Measurements from ENCODE around the gene MLH1. TPM values are rescaled to one million over a fixed set of nuclear protein-coding genes. Genes with fewer than 3 reads are reported as not detected.

The MLH1 gene
- total and polyA plus RNA-seq, 10 of the 15 experiments (the other 5 are each of a cell fraction or from before 2014, with no cell fraction given) = 58.6 to 109 (median 81.4) TPM

GRCh38 chr3:37097776-37098175, 104.5 kb downstream of the MLH1 start:
- ChIA-PET POLR2A (no interaction called here), CTCF (interaction anchor here (1.0 kb wide), 1 partner anchor 34 kb away, joined by 3 read pairs; no protein-coding TSS in a partner anchor), RAD21 (ENCODE audit: unreplicated experiment) (interaction anchor here (0.5 to 0.9 kb wide), 2 partner anchors 26 to 42 kb away, joined by 3 to 4 read pairs; no protein-coding TSS in a partner anchor), SMC1A (ENCODE audit: uncharacterized antibody, unreplicated experiment) (interaction anchor here (1.0 to 2.5 kb wide), 3 partner anchors 9 to 116 kb away, joined by 3 to 6 read pairs (median 3); no protein-coding TSS in a partner anchor)
- Histone ChIP-seq H3K27ac (ENCODE audit: control insufficient read depth, insufficient read depth) (no peak overlapping the region), H3K27me3 (replicated peaks in 1 of 2; ENCODE audit: control insufficient read depth in 2 of 2, insufficient read depth in 2 of 2, low read length in 1 of 2) (no peaks in the 10 kb centered on the region), H3K9ac (ENCODE audit: control insufficient read depth, insufficient read depth, low read length) (no peak overlapping the region), H2AFZ (ENCODE audit: control insufficient read depth, low read depth, low read length) (no peak overlapping the region), H3K4me2 (ENCODE audit: control insufficient read depth, insufficient read depth) (no peak overlapping the region), H3K4me1 (ENCODE audit: control insufficient read depth, insufficient read depth, low read length) (no peaks in the 10 kb centered on the region), H3K79me2 (ENCODE audit: control insufficient read depth, insufficient read depth, low read length) (no peaks in the 10 kb centered on the region), H3K36me3 (ENCODE audit: control insufficient read depth in 2 of 2, insufficient read depth in 2 of 2, low read length in 1 of 2) (no peaks in the 10 kb centered on the region), H3K4me3 (no peak overlapping the region), H3K9me3 (replicated peaks; ENCODE audit: control insufficient read depth, insufficient read depth, low read length) (no peaks in the 10 kb centered on the region), H4K20me1 (ENCODE audit: control insufficient read depth, insufficient read depth) (no peaks in the 10 kb centered on the region)
- no TSS peak for BruUV-seq (replicated peaks)
- DNase-seq (ENCODE audit: low read depth, low spot score) (no peak), ATAC-seq (peak; percentile 59), FAIRE-seq (no peak)
- TF ChIP-seq, protein P1, sequence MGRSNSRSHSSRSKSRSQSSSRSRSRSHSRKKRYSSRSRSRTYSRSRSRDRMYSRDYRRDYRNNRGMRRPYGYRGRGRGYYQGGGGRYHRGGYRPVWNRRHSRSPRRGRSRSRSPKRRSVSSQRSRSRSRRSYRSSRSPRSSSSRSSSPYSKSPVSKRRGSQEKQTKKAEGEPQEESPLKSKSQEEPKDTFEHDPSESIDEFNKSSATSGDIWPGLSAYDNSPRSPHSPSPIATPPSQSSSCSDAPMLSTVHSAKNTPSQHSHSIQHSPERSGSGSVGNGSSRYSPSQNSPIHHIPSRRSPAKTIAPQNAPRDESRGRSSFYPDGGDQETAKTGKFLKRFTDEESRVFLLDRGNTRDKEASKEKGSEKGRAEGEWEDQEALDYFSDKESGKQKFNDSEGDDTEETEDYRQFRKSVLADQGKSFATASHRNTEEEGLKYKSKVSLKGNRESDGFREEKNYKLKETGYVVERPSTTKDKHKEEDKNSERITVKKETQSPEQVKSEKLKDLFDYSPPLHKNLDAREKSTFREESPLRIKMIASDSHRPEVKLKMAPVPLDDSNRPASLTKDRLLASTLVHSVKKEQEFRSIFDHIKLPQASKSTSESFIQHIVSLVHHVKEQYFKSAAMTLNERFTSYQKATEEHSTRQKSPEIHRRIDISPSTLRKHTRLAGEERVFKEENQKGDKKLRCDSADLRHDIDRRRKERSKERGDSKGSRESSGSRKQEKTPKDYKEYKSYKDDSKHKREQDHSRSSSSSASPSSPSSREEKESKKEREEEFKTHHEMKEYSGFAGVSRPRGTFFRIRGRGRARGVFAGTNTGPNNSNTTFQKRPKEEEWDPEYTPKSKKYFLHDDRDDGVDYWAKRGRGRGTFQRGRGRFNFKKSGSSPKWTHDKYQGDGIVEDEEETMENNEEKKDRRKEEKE (IDR thresholded peaks at IDR 0.05) = no peak
- TF ChIP-seq GABPA (IDR thresholded peaks at IDR 0.05; ENCODE audit: low read depth) (no peak), YY1 (IDR thresholded peaks at IDR 0.05; ENCODE audit: low read depth, low read length) (no peak), TBL1XR1 (IDR thresholded peaks at IDR 0.05; ENCODE audit: low read depth, low read length) (no peak), STAT1 (conservative IDR thresholded peaks at IDR 0.05) (no peak)
- TF ChIP-seq, protein P2, sequence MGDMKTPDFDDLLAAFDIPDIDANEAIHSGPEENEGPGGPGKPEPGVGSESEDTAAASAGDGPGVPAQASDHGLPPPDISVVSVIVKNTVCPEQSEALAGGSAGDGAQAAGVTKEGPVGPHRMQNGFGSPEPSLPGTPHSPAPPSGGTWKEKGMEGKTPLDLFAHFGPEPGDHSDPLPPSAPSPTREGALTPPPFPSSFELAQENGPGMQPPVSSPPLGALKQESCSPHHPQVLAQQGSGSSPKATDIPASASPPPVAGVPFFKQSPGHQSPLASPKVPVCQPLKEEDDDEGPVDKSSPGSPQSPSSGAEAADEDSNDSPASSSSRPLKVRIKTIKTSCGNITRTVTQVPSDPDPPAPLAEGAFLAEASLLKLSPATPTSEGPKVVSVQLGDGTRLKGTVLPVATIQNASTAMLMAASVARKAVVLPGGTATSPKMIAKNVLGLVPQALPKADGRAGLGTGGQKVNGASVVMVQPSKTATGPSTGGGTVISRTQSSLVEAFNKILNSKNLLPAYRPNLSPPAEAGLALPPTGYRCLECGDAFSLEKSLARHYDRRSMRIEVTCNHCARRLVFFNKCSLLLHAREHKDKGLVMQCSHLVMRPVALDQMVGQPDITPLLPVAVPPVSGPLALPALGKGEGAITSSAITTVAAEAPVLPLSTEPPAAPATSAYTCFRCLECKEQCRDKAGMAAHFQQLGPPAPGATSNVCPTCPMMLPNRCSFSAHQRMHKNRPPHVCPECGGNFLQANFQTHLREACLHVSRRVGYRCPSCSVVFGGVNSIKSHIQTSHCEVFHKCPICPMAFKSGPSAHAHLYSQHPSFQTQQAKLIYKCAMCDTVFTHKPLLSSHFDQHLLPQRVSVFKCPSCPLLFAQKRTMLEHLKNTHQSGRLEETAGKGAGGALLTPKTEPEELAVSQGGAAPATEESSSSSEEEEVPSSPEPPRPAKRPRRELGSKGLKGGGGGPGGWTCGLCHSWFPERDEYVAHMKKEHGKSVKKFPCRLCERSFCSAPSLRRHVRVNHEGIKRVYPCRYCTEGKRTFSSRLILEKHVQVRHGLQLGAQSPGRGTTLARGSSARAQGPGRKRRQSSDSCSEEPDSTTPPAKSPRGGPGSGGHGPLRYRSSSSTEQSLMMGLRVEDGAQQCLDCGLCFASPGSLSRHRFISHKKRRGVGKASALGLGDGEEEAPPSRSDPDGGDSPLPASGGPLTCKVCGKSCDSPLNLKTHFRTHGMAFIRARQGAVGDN (IDR thresholded peaks at IDR 0.05) = no peak
- TF ChIP-seq, protein P3, sequence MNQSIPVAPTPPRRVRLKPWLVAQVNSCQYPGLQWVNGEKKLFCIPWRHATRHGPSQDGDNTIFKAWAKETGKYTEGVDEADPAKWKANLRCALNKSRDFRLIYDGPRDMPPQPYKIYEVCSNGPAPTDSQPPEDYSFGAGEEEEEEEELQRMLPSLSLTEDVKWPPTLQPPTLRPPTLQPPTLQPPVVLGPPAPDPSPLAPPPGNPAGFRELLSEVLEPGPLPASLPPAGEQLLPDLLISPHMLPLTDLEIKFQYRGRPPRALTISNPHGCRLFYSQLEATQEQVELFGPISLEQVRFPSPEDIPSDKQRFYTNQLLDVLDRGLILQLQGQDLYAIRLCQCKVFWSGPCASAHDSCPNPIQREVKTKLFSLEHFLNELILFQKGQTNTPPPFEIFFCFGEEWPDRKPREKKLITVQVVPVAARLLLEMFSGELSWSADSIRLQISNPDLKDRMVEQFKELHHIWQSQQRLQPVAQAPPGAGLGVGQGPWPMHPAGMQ (IDR thresholded peaks at IDR 0.05; ENCODE audit: borderline replicate concordance) = no peak
- in situ Hi-C loops (cut with MboI) (no loop called here), intact Hi-C loops (cut with micrococcal nuclease; ENCODE audit: unreplicated experiment) (no loop called here)

Measured in GM12878 (cell line).